RWPE2 (cell line): Measurements from ENCODE around the gene CAPN7.

ENCODE experiments used
- ATAC-seq: fragments of 200-7000 bp; cut with Tn5 transposase; 3 replicates; pipeline ENCODE4 v1.9.1; 2021; ENCODE audit warnings: low read depth
- DNase-seq: peaks from one replicate; pipeline ENCODE4 v3.0.0-alpha.2; 2020; ENCODE audit warnings: low spot score
- H3K27ac ChIP-seq: fragments of 450-650 bp; 2 replicates; pipeline ENCODE4 v1.5.1; 2017; ENCODE audit warnings: mild to moderate bottlenecking; ENCODE audit not compliant: poor library complexity, severe bottlenecking
- H3K27me3 ChIP-seq: fragments of 250-450 bp; sonication (Bioruptor Pico); 2 replicates; pipeline ENCODE4 v1.5.1; 2021; ENCODE audit warnings: mild to moderate bottlenecking, moderate library complexity; ENCODE audit not compliant: insufficient read depth, poor library complexity, severe bottlenecking
- H3K36me3 ChIP-seq: fragments of 250-450 bp; sonication (Bioruptor Pico); 2 replicates; pipeline ENCODE4 v1.5.1; 2020; ENCODE audit warnings: low read depth, mild to moderate bottlenecking, moderate library complexity
- H3K4me1 ChIP-seq: fragments of 250-450 bp; sonication (Bioruptor Pico); 2 replicates; pipeline ENCODE4 v1.5.1; 2021; ENCODE audit warnings: mild to moderate bottlenecking, moderate library complexity; ENCODE audit not compliant: insufficient read depth, poor library complexity, severe bottlenecking
- H3K4me3 ChIP-seq: fragments of 250-450 bp; sonication (Bioruptor Pico); 2 replicates; pipeline ENCODE4 v1.5.1; 2021; ENCODE audit warnings: mild to moderate bottlenecking, moderate library complexity; ENCODE audit not compliant: severe bottlenecking
- H3K9me3 ChIP-seq: fragments of 250-450 bp; sonication (Bioruptor Pico); 2 replicates; pipeline ENCODE4 v1.5.1; 2021; ENCODE audit warnings: mild to moderate bottlenecking, moderate library complexity; ENCODE audit not compliant: severe bottlenecking
- TF ChIP-seq, protein P1 (sequence below): fragments of 450-650 bp; IDR thresholded peaks from one replicate; pipeline ENCODE4 v1.5.1; 2017; ENCODE audit warnings: mild to moderate bottlenecking, moderate library complexity; ENCODE audit not compliant: poor library complexity, severe bottlenecking

The CAPN7 gene

DNA sequence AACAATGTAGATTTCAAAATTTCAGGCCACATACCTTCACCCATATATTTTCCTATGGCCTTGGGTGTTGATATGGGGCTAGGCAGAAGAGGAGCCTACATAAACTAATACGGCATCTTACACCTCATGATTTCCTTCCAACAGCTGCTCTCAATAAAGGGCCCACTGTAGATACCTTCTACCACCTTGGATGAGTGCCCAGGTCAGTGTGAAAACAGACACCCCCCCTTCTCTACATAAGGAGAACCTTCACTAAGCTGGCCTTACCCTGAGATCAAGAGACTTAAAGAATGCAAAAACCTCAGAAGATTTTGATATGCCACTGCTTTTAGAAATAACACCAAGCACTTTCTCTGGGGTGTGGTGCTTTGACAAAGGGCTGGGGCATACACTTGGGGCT is 83.6 kb downstream of the CAPN7 start:
- H3K27me3 ChIP-seq, result no peaks in the 10 kb centered on the region

DNA sequence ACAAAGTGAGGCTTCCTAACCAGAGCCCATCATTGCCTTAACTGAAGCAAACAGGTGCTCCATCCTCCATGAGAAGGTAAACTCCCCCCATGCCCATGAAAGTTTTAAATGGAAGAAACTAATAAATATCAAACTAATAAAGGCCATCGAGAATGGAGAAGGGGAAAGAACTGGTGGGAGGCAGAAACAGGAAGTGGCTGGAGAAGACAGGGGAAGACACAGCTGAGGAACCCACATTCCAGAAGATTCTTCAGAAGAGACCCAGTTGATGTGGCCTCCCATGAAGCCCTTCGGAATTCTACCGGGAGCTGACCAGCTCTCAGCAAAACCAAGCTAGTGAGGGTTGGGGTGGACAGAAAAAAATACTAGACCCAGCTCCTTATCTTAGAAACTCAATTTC is 84.7 kb downstream of the CAPN7 start:
- TF ChIP-seq, protein P1, sequence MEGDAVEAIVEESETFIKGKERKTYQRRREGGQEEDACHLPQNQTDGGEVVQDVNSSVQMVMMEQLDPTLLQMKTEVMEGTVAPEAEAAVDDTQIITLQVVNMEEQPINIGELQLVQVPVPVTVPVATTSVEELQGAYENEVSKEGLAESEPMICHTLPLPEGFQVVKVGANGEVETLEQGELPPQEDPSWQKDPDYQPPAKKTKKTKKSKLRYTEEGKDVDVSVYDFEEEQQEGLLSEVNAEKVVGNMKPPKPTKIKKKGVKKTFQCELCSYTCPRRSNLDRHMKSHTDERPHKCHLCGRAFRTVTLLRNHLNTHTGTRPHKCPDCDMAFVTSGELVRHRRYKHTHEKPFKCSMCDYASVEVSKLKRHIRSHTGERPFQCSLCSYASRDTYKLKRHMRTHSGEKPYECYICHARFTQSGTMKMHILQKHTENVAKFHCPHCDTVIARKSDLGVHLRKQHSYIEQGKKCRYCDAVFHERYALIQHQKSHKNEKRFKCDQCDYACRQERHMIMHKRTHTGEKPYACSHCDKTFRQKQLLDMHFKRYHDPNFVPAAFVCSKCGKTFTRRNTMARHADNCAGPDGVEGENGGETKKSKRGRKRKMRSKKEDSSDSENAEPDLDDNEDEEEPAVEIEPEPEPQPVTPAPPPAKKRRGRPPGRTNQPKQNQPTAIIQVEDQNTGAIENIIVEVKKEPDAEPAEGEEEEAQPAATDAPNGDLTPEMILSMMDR, result no peak
- Histone ChIP-seq H3K4me1 (no peaks in the 10 kb centered on the region), H3K27ac (no peak overlapping the region), H3K27me3 (no peaks in the 10 kb centered on the region), H3K4me3 (no peak overlapping the region), H3K9me3 (no peaks in the 10 kb centered on the region), H3K36me3 (no peaks in the 10 kb centered on the region)
- DNase-seq (no peak), ATAC-seq (no peak)

More for the DNA sequence above, 83.6 kb downstream of the CAPN7 start:
- Histone ChIP-seq H3K4me1 (no peaks in the 10 kb centered on the region), H3K27ac (no peak overlapping the region), H3K9me3 (no peaks in the 10 kb centered on the region), H3K4me3 (no peak overlapping the region), H3K36me3 (no peaks in the 10 kb centered on the region)
- DNase-seq, result no peak
- no peak for ATAC-seq
- TF ChIP-seq, protein P1, result no peak

DNA sequence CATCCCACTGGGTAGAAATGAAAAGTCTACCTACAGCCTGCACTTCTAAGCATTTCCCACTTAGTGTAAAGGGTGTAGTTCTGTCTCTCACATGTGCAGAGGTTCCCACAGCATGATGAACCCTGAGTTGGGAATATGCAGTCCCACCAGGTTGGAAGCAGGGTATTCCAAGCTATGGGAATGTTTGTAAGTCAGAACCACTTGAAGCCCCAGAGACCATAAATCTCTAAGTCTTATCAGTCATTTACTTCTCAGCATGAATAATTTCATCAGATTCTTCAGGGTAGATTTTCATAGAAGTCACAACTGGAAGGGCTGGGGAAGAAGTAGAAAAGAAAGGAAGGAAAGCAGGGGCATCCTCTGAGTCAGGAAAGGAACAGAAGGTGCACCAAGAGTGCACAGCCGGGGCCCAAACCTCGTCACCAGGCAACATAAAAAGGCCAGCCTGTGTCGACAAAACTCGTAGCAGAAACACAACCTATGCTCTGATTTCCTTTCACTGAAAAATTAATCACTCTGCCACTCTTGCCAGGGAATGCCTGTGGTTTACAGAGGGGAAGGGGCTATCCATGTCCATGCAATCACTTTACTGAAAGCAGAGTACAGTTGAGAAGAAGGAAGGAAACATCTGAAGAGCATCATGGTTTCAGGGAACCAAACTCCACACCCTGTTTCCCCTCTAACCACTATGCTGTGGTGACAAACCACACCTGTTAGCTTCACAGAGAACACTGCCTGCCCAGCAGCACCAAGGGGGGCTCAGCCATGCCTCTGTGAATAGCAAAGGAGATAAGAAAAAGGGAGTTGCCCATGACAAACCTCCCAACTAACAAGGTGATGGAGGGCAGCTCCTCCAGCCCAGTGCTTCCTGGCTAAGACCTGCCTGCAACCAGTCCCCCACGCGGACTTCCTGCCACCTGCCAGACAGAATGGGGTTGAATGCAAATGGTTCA is 85.8 kb downstream of the CAPN7 start:
- Histone ChIP-seq H3K27me3 (no peaks in the 10 kb centered on the region), H3K4me1 (no peaks in the 10 kb centered on the region), H3K27ac (no peak overlapping the region), H3K4me3 (no peak overlapping the region), H3K9me3 (no peaks in the 10 kb centered on the region), H3K36me3 (no peaks in the 10 kb centered on the region)
- TF ChIP-seq, protein P1, result no peak
- DNase-seq (no peak), ATAC-seq (no peak; the same call in 2 of the 3 replicates)

DNA sequence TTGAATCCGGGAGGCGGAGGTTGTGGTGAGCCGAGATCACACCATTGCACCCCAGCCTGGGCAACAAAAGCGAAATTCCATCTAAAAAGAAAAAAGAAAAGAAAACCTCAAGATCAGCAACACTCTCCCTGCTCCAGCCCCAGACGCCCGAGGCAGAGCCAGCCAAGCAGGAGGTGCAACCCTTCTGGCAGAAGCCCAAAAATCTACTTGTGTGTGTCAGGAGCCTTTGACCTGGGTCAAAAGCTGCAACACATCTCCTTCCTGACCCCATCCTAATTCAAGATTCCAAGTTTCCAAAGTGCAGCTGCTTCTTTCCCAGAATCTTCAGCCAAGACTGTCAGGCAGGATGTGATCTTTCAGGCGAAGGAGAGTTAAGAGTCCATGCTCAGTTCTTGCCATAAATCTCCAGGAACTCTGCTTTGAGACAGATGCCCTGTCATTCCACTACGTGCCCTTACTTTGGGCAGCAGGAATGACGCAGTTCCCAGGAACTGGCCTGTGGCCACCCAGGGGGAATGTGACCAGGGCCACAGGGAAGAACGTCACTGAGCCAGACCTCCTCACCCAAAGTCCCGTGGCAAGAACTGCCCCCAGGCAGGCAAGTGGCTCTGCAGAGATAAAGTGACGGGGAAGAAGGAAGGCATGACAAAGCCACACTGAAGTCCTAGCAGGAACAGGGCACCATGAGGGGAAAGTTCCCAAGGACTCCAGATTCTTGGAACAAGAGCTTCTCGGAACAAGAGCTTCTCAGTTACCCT is 86.9 kb downstream of the CAPN7 start:
- no peaks in the 10 kb centered on the region for H3K4me1 ChIP-seq
- H3K27ac ChIP-seq, result no peak overlapping the region
- TF ChIP-seq, protein P1, result no peak
- H3K4me3 ChIP-seq, result no peak overlapping the region
- no peaks in the 10 kb centered on the region for H3K36me3 ChIP-seq
- no peaks in the 10 kb centered on the region for H3K9me3 ChIP-seq
- no peaks in the 10 kb centered on the region for H3K27me3 ChIP-seq
- ATAC-seq (no peak), DNase-seq (no peak)
